EL (cell line): ENCODE measurements around the gene SYT6.

ENCODE experiments used
- DNase-seq: peaks from one replicate; pipeline ENCODE4 v3.0.0-alpha.2; 2016

SYT6 gene

GRCh38 chr1:114154146-114154962, 685 bp upstream of the SYT6 start:
- peak; percentile 8 for DNase-seq

GRCh38 chr1:114152508-114153260, 985 bp downstream of the SYT6 start:
- DNase-seq = peak; percentile 40

- no peak for DNase-seq
Measured at GRCh38 chr1:114152089-114152507, 1.6 kb downstream of the SYT6 start.

DNA sequence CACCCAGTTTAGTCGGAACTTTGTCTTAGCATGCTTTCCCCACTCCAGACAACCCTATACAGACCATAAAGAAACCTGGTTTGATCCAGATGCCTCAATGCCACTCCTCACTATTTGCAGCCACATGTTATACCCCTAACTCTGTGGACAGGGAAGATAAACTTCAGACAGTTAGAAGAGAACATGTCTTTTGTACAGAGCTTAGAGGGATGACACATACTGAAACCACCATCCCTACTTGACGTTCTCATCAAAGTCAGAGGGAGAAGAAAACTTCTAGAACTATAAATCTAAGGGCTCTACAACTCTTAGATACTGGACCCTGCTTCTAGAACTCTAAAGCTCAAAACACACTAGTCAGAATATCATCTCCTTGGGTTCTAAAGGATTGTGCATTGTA, 3.7 kb downstream of the SYT6 start:
- DNase-seq = no peak

DNA sequence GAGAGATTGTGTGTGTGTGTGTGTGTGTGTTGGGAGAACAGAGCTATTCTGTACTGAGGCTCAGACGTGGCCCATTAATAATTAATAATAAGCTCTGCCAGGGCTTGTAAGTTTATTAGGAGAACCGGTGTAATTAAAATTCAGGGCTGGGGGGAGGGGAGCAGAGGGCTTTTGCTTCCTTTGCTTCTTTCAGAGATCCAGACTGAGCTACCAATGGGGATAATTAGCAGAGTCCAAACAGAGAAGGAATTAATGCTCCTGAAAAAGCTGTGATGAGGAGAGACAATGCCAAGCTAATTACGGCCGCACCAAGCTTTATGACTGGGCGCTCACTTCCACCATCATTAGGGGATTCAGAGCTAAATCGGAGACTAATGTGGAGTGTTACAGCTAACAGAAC, 4.5 kb downstream of the SYT6 start:
- no peak for DNase-seq

DNA sequence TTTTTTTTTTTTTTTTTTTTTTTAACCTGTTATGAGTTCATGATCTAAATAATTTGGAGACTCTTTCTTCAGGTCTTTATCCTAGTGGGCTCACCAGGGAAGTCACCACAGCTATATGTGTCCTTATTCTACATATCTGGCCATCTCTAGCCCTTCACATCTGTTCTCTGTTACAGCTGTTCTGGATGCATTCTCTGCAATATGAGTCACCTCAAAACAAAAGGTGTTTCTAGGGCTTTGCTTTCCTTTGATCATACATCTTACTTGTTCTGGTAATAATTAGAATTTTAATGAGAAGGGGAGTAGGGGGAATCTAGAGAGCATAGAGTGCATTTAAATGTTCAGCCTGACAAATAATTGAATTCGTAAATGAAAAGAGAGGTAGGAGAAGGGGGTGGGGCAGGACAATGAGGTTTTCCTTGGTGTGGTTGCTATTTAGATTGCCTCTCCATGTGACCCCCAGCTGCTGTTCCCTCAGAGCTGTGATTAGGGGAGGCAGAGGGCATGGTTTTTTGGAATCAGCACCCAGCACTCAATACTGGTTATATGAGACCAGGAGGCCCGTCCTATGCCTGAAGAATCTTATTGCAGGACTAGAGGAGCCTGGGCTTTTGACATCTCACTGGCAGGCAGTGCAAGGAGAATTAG, 8.0 kb downstream of the SYT6 start:
- DNase-seq = no peak

GRCh38 chr1:114144016-114144415, 9.7 kb downstream of the SYT6 start:
- DNase-seq = no peak

- DNase-seq = no peak
Measured at GRCh38 chr1:114139540-114139939, 14.1 kb downstream of the SYT6 start.

- DNase-seq = no peak
Measured at GRCh38 chr1:114137497-114137896, 16.2 kb downstream of the SYT6 start.

DNA sequence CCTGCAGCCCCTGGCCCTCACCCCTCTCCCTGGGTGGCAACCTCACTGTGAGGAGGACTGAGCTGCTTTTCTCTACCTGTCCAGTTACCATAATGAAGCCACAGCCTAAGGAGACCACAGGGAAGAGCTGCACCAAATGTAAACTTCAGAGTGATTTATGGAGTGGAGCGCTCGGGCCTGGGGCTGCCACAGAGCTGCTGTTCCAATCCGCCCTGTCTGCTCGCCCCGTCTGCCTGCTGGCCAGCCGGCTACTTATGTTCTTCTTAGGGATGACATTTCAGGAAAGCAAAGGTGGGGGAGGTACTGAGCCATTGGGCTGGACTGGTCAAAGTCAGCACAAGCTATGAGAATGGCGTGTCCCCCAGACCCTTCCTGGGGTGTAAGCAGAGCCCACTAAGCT, 17.9 kb downstream of the SYT6 start:
- DNase-seq = no peak

DNA sequence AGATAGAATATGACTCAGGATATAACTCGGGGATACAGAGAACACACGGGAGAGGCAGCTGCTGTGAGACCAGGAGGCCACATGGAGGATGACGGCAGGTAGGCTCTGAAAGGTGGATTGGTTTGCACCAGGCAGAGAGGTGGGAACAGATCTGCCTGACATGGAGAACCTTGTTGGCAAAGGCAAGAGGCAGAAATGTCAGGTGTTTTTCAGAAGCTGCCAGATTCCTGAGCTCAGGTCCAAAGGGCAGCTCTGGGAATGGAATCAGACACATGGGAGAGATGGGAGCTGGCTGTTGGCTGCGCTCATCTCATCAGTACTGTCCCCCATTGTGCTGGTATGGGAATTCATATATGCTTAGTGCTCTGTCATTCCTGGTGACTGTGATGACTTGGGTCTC, 19.2 kb downstream of the SYT6 start:
- no peak for DNase-seq

DNA sequence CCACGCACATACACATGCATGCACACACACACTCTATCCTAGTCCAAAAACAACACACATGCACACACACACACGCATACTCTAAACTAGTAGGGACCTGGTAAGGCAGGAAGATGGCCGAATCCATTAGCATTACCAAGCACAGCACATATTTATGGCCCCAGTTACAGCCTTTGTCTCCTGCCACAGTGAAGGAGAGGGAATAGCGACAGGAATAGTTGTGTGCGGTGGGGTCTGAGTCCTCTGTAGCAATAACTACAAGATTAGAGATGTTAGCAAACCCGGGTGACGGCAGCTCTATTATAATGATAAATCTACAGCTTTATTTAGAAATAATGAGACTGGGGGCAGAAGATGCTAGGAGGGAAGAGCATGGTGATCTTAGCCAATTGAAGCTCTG, 20.5 kb downstream of the SYT6 start:
- no peak for DNase-seq

DNA sequence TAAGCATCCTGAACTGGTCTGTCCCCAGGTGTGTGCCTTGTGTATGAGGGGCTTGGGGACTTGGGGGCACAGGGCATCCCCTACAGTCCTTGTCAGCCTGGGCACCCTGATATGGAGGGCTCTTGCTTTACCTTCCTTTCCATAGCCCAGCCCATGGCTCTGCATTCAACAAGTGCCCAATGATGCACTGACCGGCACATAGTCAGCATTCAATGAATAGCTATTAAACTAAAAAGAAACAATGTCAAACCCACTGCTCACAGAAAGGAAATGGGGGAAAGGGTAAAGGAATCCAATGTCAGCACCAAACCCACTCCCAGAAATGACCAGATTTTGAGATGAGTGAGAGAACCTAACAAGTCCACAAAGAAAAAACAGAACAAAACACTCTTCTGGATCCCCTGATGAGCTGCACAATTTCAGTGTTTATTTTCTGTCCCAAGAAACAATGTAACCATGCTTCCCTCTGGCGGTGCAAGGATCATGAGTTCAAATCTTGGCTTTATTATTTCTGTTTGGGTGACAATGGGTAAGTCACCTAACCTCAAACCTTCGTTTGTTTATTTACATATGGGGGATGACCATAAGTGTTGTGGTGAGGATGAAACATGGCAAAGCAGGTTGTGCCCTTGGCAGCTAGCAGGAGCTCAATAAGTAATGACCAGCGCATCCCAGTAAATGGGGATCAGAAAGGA, 22.0 kb downstream of the SYT6 start:
- DNase-seq = no peak

DNA sequence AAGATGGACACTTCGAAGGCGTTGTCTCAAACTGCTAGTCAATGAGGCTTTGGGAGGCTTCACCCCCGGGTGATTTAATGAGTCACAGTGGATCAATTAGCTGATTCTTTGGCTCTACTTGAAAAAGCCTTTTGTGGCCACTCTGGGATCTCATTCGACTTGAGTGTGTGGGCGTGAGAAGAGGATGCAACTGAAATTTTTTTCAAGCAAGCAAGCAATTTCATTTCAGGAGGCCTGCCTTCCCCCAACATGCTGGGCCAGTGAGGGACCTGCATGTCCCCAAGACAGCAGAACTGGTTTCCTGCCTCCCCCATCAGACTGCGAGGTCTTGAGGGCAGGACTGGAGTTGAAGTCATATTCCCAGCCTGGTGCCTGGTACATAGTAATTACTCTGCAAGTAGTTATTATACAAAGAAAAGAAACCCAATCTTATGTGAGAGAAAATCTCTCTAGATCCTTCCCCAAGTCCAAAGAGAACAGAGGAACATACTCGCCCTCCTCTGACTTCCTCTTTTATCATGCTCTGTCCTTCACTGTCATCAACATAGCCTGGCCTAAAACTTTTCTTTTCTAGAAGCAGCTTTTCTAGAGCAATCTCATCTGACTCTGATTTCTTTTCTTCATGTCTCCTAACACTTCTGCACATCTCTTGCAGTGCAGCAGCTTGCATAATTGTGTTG, 22.7 kb downstream of the SYT6 start:
- DNase-seq = no peak

DNA sequence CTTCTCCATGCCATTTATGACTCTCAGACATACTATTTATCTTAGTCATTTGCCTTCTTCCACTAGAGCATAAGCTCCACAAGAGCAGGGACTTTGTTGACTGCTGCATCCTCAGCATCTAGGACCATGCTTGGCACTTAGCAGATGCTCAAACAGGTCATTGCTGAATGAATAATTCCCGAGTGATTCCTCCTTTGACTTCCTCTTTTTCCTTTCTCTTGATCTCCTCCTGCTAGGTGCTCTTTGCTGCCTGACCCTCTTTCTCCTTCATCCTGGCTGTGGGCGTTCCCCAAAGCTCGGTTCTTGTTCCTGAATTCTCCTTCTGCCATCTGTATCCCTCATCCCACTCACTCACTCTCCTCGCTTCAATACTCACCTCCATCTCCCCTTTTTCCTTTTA, 23.5 kb downstream of the SYT6 start:
- DNase-seq = no peak

- DNase-seq = no peak
Measured at GRCh38 chr1:114128293-114128692, 25.4 kb downstream of the SYT6 start.

- DNase-seq = no peak
Measured at GRCh38 chr1:114126261-114127095, 27.2 kb downstream of the SYT6 start.

- DNase-seq = no peak
Measured at GRCh38 chr1:114124644-114125043, 29.0 kb downstream of the SYT6 start.

- DNase-seq = peak; percentile 85
Measured at GRCh38 chr1:114122941-114123618, 30.6 kb downstream of the SYT6 start.

GRCh38 chr1:114118351-114118990, 35.2 kb downstream of the SYT6 start:
- DNase-seq = no peak

DNA sequence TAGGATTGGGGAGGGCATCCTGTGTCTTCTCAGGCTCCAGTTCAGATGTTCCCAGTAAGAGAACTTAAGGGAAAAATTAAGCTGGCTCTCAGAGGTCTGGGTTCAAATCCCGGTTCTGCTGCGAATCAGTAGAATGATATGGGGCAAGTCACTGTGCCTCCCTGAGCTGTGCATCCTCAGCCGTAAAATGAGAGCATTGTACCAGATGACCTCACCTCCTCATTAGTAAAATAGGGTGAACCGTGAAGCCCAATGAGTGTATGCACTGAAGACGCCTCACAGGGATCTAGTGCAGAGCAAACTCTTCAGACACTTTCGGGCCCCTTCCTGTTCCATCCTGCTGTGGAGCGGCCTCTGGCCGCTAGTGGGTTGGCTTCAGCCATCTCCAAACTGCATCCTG, 36.0 kb downstream of the SYT6 start:
- DNase-seq = no peak
